LoVo (cell line): ENCODE results near the gene KRT35.

Source experiments
- DNase-seq: peaks from one replicate; pipeline ENCODE4 v3.0.0-alpha.2; 2016; ENCODE audit warnings: low spot score

The KRT35 gene

GRCh38 chr17:41481036-41481435 lies at the start of gene KRT35:
Gene KRT35, minus strand, starts transcription at chr17:41481151. Its CDS starts 54 bp downstream, at chr17:41481097.
- DNase-seq: no peak

DNA sequence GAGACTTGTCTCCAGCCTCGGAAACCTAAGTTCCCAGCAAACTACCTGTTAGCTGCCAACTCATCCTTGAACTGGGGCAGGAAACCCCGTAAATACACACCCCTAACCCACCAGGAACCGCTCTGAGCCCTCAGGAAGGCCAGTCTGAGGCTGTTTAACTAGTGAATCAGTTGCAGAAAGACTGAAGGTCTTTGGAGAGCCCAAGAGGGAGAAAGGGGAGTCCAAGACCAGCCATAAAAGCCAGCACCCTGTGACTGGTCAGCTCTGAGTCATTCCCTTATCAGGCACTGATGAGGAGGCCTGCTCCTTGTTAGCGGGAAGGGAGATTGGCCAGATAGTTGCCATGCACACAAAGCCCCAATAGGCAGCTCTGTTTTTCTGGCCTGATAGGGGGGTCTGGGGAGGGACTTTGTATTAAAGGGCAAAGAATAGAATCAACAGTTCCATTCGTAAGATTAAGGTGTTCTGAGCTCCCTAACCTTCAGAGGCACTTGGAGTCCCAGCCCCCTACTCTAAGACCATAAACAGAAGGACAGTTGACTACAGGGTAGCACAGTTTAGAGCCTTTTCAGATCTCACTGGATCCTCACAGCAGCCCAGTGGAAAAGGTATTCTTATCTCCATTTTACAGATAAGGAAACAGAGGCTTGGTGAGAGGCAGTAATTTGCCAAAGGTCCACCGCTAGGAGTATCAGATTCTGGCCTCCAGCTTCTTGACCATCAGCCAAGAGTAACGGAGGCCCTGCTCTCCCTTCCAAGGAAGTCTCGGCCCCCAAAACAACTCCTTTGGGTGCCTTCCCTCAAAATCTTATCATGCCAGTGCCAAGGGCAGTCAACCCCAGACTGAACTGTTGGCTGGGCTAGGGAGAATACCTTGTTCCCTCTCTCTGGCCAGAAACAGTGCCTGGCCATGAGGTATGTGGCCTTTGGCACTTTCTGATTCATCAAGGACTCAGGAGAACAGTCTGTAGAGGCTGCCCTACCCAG lies 49.4 kb upstream of the KRT35 start:
- DNase-seq: peak; percentile 94

DNA sequence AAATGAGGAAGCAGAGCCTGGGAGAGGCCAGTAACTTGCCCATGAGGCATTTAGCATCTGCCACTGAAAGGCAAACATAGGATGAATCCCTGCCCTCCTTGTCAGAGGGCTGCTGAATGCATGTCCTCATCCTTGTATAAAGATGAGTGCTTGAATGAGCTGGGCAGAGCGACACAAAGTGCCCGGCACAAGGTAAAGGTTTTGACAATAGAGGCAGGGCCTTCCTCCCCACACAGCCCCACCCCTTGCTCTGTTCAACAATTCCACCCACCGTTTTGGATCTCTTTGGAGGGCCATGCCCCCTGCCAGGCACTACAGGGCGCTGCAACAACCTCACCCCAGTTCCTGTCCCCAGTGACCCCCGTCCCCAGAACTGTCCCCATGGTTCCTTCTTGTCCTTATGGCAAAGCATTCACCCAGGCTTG lies 48.6 kb upstream of the KRT35 start:
- no peak for DNase-seq

DNA sequence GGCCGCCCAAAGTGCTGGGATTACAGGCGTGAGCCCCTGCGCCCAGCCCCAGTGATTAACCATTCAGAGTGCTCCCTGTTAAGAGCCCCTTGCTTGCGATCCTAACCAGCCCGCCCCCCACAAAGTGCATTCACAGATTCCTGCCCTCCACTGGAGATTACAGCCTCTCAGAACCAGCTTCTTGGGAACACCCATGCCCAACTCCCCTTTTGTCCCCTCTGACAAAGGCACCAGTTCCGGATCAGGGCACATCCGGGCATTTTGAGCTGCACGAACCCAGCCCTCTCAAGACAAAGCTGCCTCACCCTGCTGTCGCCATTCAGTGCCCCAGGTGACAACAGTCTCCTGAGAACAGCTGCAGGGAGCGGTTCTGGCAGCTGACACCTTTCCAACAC lies 48.0 kb upstream of the KRT35 start:
- peak; percentile 58 for DNase-seq

DNA sequence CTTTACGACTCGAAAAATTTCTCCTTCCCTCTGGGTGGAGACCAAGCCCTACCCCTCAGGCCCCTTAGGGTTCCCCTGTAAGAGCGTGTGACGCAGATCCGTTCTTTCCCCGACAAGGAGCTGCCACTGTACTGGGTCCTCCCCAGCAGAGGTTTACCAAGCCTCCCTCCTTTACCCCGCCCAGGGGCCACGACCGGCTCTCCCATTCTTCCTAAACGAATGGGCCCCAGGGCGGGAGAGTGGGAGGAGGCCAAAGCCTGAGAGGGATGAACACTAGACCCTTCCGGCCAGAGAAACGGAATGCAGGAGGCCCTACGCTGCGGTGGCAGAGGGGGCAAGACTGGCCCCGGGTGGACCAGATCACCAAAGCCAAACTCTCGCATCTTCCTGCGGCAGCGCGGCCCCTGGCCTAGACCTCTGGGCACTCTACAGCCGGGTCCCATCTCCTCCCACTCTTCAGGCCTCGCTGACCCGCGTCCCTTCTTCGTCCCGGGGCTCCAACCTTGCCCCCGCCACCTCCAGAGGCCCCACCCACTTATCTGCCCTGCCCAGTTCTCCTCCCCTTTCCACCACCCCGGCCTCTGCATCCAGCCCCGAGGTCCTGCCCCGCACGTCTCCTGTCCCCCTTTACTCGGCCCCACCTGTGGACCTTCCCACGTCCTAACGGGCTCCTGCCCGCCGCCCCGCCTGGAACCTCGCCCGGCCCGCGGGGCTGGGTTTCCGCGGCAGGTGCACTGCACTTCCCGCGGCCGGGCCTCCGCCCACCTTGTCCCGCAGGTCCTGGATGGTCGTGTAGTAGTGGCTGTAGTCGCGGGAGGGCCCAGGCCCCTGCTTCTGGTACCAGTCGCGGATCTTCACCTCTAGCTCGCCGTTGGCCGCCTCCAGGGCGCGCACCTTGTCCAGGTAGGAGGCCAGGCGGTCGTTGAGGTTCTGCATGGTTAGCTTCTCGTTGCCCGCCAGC lies 46.4 kb upstream of the KRT35 start:
- peak; percentile 29 for DNase-seq

GRCh38 chr17:41524261-41524660 lies 43.3 kb upstream of the KRT35 start:
- DNase-seq: no peak

DNA sequence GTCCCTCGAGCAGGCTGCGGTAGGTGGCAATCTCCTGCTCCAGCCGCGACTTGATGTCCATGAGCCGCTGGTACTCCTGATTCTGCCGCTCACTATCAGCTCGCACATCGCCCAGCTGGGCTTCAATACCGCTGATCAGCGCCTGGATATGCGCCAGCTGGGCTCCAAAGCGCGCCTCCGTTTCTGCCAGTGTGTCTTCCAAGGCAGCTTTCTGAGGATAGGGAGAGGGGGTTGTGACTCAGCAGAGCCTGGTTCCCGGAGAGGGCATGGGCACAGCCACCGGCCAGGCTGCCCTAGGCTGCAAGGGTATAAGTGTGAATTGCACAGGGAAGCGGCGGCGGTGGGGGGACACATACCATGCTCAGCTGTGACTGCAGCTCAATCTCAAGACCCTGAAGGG lies 42.8 kb upstream of the KRT35 start:
- DNase-seq: no peak

GRCh38 chr17:41523225-41523593 lies 42.3 kb upstream of the KRT35 start:
- DNase-seq: no peak

- DNase-seq: peak; percentile 75
Observed at GRCh38 chr17:41522301-41523224, 41.6 kb upstream of the KRT35 start.

GRCh38 chr17:41521574-41522261 lies 40.8 kb upstream of the KRT35 start:
- peak; percentile 94 for DNase-seq

- DNase-seq: peak; percentile 72
Observed at GRCh38 chr17:41520821-41521521, 40.0 kb upstream of the KRT35 start.

GRCh38 chr17:41519501-41520224 lies 38.7 kb upstream of the KRT35 start:
- no peak for DNase-seq

GRCh38 chr17:41518789-41519449 lies 38.0 kb upstream of the KRT35 start, which contains the start of gene KRT15:
Gene KRT15, minus strand, starts transcription at chr17:41518890. Its CDS starts 63 bp downstream, at chr17:41518827.
- no peak for DNase-seq

GRCh38 chr17:41518031-41518430 lies 37.1 kb upstream of the KRT35 start:
- no peak for DNase-seq

GRCh38 chr17:41516830-41517283 lies 35.9 kb upstream of the KRT35 start:
- DNase-seq: no peak

- DNase-seq: no peak
Observed at GRCh38 chr17:41516147-41516829, 35.3 kb upstream of the KRT35 start.

- peak; percentile 29 for DNase-seq
Observed at GRCh38 chr17:41513168-41513547, 32.2 kb upstream of the KRT35 start.

DNA sequence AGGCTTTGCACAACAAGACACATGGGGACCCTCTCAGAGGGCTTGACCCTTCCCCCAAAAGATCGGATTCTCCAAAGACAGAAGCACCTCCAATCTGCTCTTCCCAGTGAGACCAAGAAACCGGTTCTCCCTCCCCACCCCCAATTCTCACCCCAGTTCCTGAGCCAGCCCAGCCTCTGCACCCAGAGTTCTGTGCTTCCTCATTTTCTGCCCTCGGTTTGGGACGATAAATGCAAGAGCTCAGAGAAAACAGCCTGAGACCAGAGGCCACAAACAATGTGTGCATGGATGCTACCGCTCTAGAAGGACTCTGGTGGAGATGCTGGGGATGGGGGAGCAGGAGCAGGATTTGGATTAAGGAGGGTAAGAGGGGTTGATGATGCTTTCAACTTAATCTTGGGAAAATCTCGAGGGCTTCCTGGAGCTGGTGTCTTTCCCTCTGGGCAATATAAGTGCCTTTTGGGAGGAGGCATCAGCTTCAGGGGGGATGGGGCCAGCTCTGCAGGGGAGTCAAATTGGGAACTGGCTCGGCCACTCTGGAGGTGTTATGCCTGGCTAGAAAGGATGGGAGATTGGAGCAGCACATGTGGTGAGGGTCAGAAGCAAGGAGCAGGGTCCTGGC lies 31.7 kb upstream of the KRT35 start:
- no peak for DNase-seq
